H9 (cell line): ENCODE measurements around the gene ZNF557. TPM values are rescaled to one million over a fixed set of nuclear protein-coding genes. Genes with fewer than 3 reads are reported as not detected.

Source experiments
- DNase-seq: peaks from one replicate; pipeline ENCODE4 v3.0.0-alpha.2; 2017
- H2AFZ ChIP-seq: one replicate; pipeline ENCODE4 v1.6.1; 2013; ENCODE audit warnings: mild to moderate bottlenecking, low read length, control low read depth, moderate library complexity
- H2AK5ac ChIP-seq: 2 replicates; pipeline ENCODE4 v1.6.1; 2013; ENCODE audit warnings: low read length, control low read depth, mixed read lengths; ENCODE audit not compliant: insufficient read length
- H2BK120ac ChIP-seq: one replicate; pipeline ENCODE4 v1.6.1; 2013; ENCODE audit warnings: low read depth, mild to moderate bottlenecking, low read length, control low read depth, inconsistent platforms; ENCODE audit not compliant: poor library complexity, severe bottlenecking
- H2BK12ac ChIP-seq: 2 replicates; pipeline ENCODE4 v1.6.1; 2013; ENCODE audit warnings: low read length, control low read depth, mixed read lengths, low read depth; ENCODE audit not compliant: insufficient read length
- H2BK15ac ChIP-seq: 2 replicates; pipeline ENCODE4 v1.6.1; 2013; ENCODE audit warnings: low read depth, low read length, control low read depth
- H2BK20ac ChIP-seq: one replicate; pipeline ENCODE4 v1.6.1; 2013; ENCODE audit warnings: low read depth, mild to moderate bottlenecking, low read length, control low read depth, inconsistent platforms; ENCODE audit not compliant: poor library complexity, severe bottlenecking
- H2BK5ac ChIP-seq: 2 replicates; pipeline ENCODE4 v1.6.1; 2013; ENCODE audit warnings: low read length, control low read depth, mixed read lengths; ENCODE audit not compliant: insufficient read length
- H3K14ac ChIP-seq: 2 replicates; pipeline ENCODE4 v1.6.1; 2013; ENCODE audit warnings: low read length, control low read depth; ENCODE audit not compliant: insufficient read depth
- H3K18ac ChIP-seq: 2 replicates; pipeline ENCODE4 v1.6.1; 2013; ENCODE audit warnings: low read depth, mild to moderate bottlenecking, mixed read lengths, low read length, control low read depth; ENCODE audit not compliant: insufficient read length
- H3K23ac ChIP-seq: 2 replicates; pipeline ENCODE4 v1.6.1; 2013; ENCODE audit warnings: low read length, control low read depth, mixed read lengths, low read depth; ENCODE audit not compliant: insufficient read length
- H3K23me2 ChIP-seq: 2 replicates; pipeline ENCODE4 v1.6.1; 2013; ENCODE audit warnings: low read depth, mild to moderate bottlenecking, mixed read lengths, low read length, control low read depth; ENCODE audit not compliant: insufficient read length, poor library complexity, severe bottlenecking
- H3K27ac ChIP-seq: 2 replicates; pipeline ENCODE4 v1.5.1; 2013; ENCODE audit warnings: low read length, control low read depth, mixed read lengths, low read depth; ENCODE audit not compliant: insufficient read length
- H3K27me3 ChIP-seq: 2 replicates; pipeline ENCODE4 v1.6.1; 2013; ENCODE audit warnings: low read length, control low read depth, inconsistent platforms; ENCODE audit not compliant: insufficient read depth
- H3K4ac ChIP-seq: 2 replicates; pipeline ENCODE4 v1.6.1; 2013; ENCODE audit warnings: low read depth, mild to moderate bottlenecking, control low read depth, inconsistent platforms, low read length, moderate library complexity
- H3K4me1 ChIP-seq: 2 replicates; pipeline ENCODE4 v1.6.1; 2013; ENCODE audit warnings: low read length, control low read depth, inconsistent platforms; ENCODE audit not compliant: insufficient read depth
- H3K4me2 ChIP-seq: 2 replicates; pipeline ENCODE4 v1.6.1; 2013; ENCODE audit warnings: low read length, control low read depth, mixed read lengths; ENCODE audit not compliant: insufficient read length, insufficient read depth
- H3K56ac ChIP-seq: 2 replicates; pipeline ENCODE4 v1.6.1; 2013; ENCODE audit warnings: low read depth, mild to moderate bottlenecking, mixed read lengths, low read length, control low read depth; ENCODE audit not compliant: insufficient read length
- H3K79me1 ChIP-seq: 2 replicates; pipeline ENCODE4 v1.6.1; 2013; ENCODE audit warnings: low read depth, mild to moderate bottlenecking, moderate library complexity, low read length, control low read depth, inconsistent platforms; ENCODE audit not compliant: insufficient read depth, poor library complexity, severe bottlenecking
- H3K79me2 ChIP-seq: 2 replicates; pipeline ENCODE4 v1.6.1; 2013; ENCODE audit warnings: low read length, control low read depth, inconsistent platforms; ENCODE audit not compliant: insufficient read depth
- H3K9ac ChIP-seq: 2 replicates; pipeline ENCODE4 v1.6.1; 2013; ENCODE audit warnings: low read length, control low read depth, mixed read lengths; ENCODE audit not compliant: insufficient read length; ENCODE audit errors: extremely low read depth
- H3K9me3 ChIP-seq: one replicate; pipeline ENCODE4 v1.6.1; 2013; ENCODE audit warnings: low read depth, low read length, inconsistent platforms; ENCODE audit not compliant: control insufficient read depth
- H3T11ph ChIP-seq: one replicate; pipeline ENCODE4 v1.6.1; 2013; ENCODE audit warnings: mild to moderate bottlenecking, low read length, control low read depth, inconsistent platforms
- H4K20me1 ChIP-seq: one replicate; pipeline ENCODE4 v1.6.1; 2013; ENCODE audit not compliant: control insufficient read depth, insufficient read length, insufficient read depth
- H4K5ac ChIP-seq: 2 replicates; pipeline ENCODE4 v1.6.1; 2013; ENCODE audit warnings: low read depth, mild to moderate bottlenecking, mixed read lengths, low read length, control low read depth; ENCODE audit not compliant: insufficient read length
- H4K8ac ChIP-seq: replicated peaks from 2 replicates; pipeline ENCODE4 v1.6.1; 2013; ENCODE audit warnings: low read length, control low read depth, mixed read lengths, low read depth; ENCODE audit not compliant: insufficient read length
- H4K91ac ChIP-seq: 2 replicates; pipeline ENCODE4 v1.6.1; 2013; ENCODE audit warnings: low read depth, mild to moderate bottlenecking, moderate library complexity, mixed read lengths, low read length, control low read depth; ENCODE audit not compliant: insufficient read length
- H3K27ac Mint-ChIP-seq, 3 experiments: 2 replicates in 2 of 3; 3 replicates in 1 of 3; pipeline ENCODE4 v1.8.0; 2020 to 2021; ENCODE audit warnings: mixed read lengths in 3 of 3, mild to moderate bottlenecking in 1 of 3, moderate library complexity in 1 of 3
- H3K27me3 Mint-ChIP-seq: 2 replicates; pipeline ENCODE4 v1.8.0; 2021; ENCODE audit warnings: low read depth, mild to moderate bottlenecking, moderate library complexity, mixed read lengths
- H3K36me3 Mint-ChIP-seq, 3 experiments: 2 replicates in 2 of 3; 3 replicates in 1 of 3; pipeline ENCODE4 v1.8.0; 2020 to 2021; ENCODE audit warnings: low read depth in 3 of 3, mixed read lengths in 3 of 3; ENCODE audit not compliant: insufficient read depth in 1 of 3
- H3K4me1 Mint-ChIP-seq, 2 experiments: 2 replicates each; pipeline ENCODE4 v1.8.0; 2020; ENCODE audit warnings: mixed read lengths in 2 of 2
- H3K4me3 Mint-ChIP-seq, 2 experiments: 2 replicates in 1 of 2; 3 replicates in 1 of 2; pipeline ENCODE4 v1.8.0; 2020 to 2021; ENCODE audit warnings: mild to moderate bottlenecking in 2 of 2, mixed read lengths in 2 of 2, moderate library complexity in 1 of 2
- H3K9me3 Mint-ChIP-seq, 2 experiments: 2 replicates in 1 of 2; 3 replicates in 1 of 2; pipeline ENCODE4 v1.8.0; 2020; ENCODE audit warnings: mild to moderate bottlenecking in 2 of 2, mixed read lengths in 2 of 2, moderate library complexity in 1 of 2
- CTCF ChIP-seq: fragments of 200-600 bp; sonication (generic); conservative IDR thresholded peaks from 3 replicates; pipeline ENCODE4 v1.8.0; 2021; ENCODE audit warnings: antibody characterized with exemption, mild to moderate bottlenecking
- WGBS: extraction: QIAGEN DNeasy Blood & Tissue Kit; methylation state at CpG from one replicate; pipeline ENCODE4 v1.1.7; 2013; ENCODE audit warnings: missing lambda C conversion rate, low lambda C conversion rate, mixed read lengths; ENCODE audit not compliant: insufficient read length; ENCODE audit errors: extremely low coverage; 5-methylcytosine and 5-hydroxymethylcytosine counted together
- total RNA-seq: library from RNA; stranded (reverse); gene quantifications from 2 replicates; pipeline ENCODE4 v1.2.1, GENCODE V29; 2021

The ZNF557 gene
- total RNA-seq, 1 experiment from 2014 or later: 12.2 TPM

- no peak for DNase-seq
- Histone ChIP-seq H3K27me3 (no peaks in the 10 kb centered on the region), H2AFZ (no peak overlapping the region), H3T11ph (no peak overlapping the region), H3K4me2 (no peak overlapping the region), H3K79me2 (no peaks in the 10 kb centered on the region), H3K9me3 (peaks cover 17% of the 10 kb centered on the region), H2BK5ac (no peak overlapping the region), H3K9ac (no peak overlapping the region), H4K8ac (no peak overlapping the region), H2BK20ac (no peak overlapping the region), H3K56ac (no peak overlapping the region), H2AK5ac (no peak overlapping the region), H4K5ac (no peak overlapping the region), H2BK12ac (no peak overlapping the region), H3K23ac (no peak overlapping the region), H3K79me1 (no peaks in the 10 kb centered on the region), H3K4me1 (no peaks in the 10 kb centered on the region), H3K4ac (no peak overlapping the region), H3K18ac (no peak overlapping the region), H3K27ac (no peak overlapping the region), H4K20me1 (peaks cover 2% of the 10 kb centered on the region), H4K91ac (no peak overlapping the region), H3K14ac (no peak overlapping the region), H2BK120ac (no peak overlapping the region), H3K23me2 (no peaks in the 10 kb centered on the region), H2BK15ac (no peak overlapping the region)
- Mint-ChIP-seq H3K4me3 (no peak overlapping the region), H3K4me1 (no peaks in the 10 kb centered on the region), H3K36me3 (peaks cover 63 to 83% (median 72%) of the 10 kb centered on the region in 3 experiments), H3K9me3 (peaks cover 24 to 29% of the 10 kb centered on the region in 2 experiments), H3K27me3 (no peaks in the 10 kb centered on the region), H3K27ac (no peak overlapping the region)
- no CpG with 5 or more reads among the region's 3 CpGs for WGBS
- TF ChIP-seq CTCF: no peak
These were observed 56.6 kb downstream of the ZNF557 start for GRCh38 chr19:7126132-7126531.
